Adipocyte (in vitro differentiated cells): ENCODE data around the gene ASF1A.

ENCODE experiments used
- DNase-seq: peaks from one replicate; pipeline ENCODE4 v3.0.0-alpha.2; 2015; ENCODE audit warnings: low read depth
- H3K27me3 ChIP-seq: replicated peaks from 2 replicates; pipeline ENCODE4 v1.7.0; 2013; ENCODE audit warnings: mild to moderate bottlenecking, low read length, moderate library complexity; ENCODE audit not compliant: control insufficient read depth, insufficient read depth
- H3K36me3 ChIP-seq: 2 replicates; pipeline ENCODE4 v1.7.0; 2013; ENCODE audit warnings: low read length, mild to moderate bottlenecking, moderate library complexity; ENCODE audit not compliant: control insufficient read depth, insufficient read depth, severe bottlenecking
- H3K4me1 ChIP-seq: 2 replicates; pipeline ENCODE4 v1.7.0; 2013; ENCODE audit warnings: mild to moderate bottlenecking, low read length, moderate library complexity; ENCODE audit not compliant: control insufficient read depth, insufficient read depth
- H3K4me3 ChIP-seq: 2 replicates; pipeline ENCODE4 v1.7.0; 2013; ENCODE audit warnings: mild to moderate bottlenecking, low read length, moderate library complexity
- H3K9ac ChIP-seq: 2 replicates; pipeline ENCODE4 v1.7.0; 2013; ENCODE audit warnings: mild to moderate bottlenecking, low read length, moderate library complexity
- H3K9me3 ChIP-seq: 2 replicates; pipeline ENCODE4 v1.7.0; 2013; ENCODE audit warnings: mild to moderate bottlenecking, low read length, moderate library complexity; ENCODE audit not compliant: control insufficient read depth

ASF1A gene

GRCh38 chr6:118893807-118894424, at the start of gene ASF1A:
Gene ASF1A, plus strand, starts transcription at chr6:118894152. Its CDS starts 262 bp downstream, at chr6:118894414.
- Histone ChIP-seq H3K36me3 (peaks cover 2% of the 10 kb centered on the region), H3K27me3 (no peaks in the 10 kb centered on the region), H3K4me3 (peak within 1 kb of the TSS; percentile 97), H3K4me1 (peaks cover 20% of the 10 kb centered on the region), H3K9ac (peak within 1 kb of the TSS; percentile 98), H3K9me3 (no peaks in the 10 kb centered on the region)
- DNase-seq = peak; percentile 99

- DNase-seq = no peak
- H3K9ac ChIP-seq = no peak overlapping the region
- no peaks in the 10 kb centered on the region for H3K9me3 ChIP-seq
- no peak overlapping the region for H3K4me3 ChIP-seq
- no peaks in the 10 kb centered on the region for H3K27me3 ChIP-seq
- H3K36me3 ChIP-seq = no peaks in the 10 kb centered on the region
- H3K4me1 ChIP-seq = peaks cover 7% of the 10 kb centered on the region
These were observed 49.0 kb upstream of the ASF1A start for GRCh38 chr6:118844915-118845314.

- Histone ChIP-seq H3K4me1 (no peaks in the 10 kb centered on the region), H3K27me3 (no peaks in the 10 kb centered on the region), H3K36me3 (no peaks in the 10 kb centered on the region), H3K9ac (no peak overlapping the region), H3K4me3 (no peak overlapping the region), H3K9me3 (no peaks in the 10 kb centered on the region)
- DNase-seq = no peak
These were observed 40.5 kb upstream of the ASF1A start for GRCh38 chr6:118853408-118853807.

GRCh38 chr6:118856301-118856700, 37.7 kb upstream of the ASF1A start:
- no peaks in the 10 kb centered on the region for H3K4me1 ChIP-seq
- no peaks in the 10 kb centered on the region for H3K9me3 ChIP-seq
- H3K27me3 ChIP-seq = no peaks in the 10 kb centered on the region
- no peak overlapping the region for H3K4me3 ChIP-seq
- no peaks in the 10 kb centered on the region for H3K36me3 ChIP-seq
- DNase-seq = no peak
- H3K9ac ChIP-seq = no peak overlapping the region

GRCh38 chr6:118859517-118860064, 34.4 kb upstream of the ASF1A start:
- H3K9ac ChIP-seq = no peak overlapping the region
- no peak overlapping the region for H3K4me3 ChIP-seq
- no peaks in the 10 kb centered on the region for H3K27me3 ChIP-seq
- no peaks in the 10 kb centered on the region for H3K9me3 ChIP-seq
- H3K36me3 ChIP-seq = no peaks in the 10 kb centered on the region
- no peaks in the 10 kb centered on the region for H3K4me1 ChIP-seq
- no peak for DNase-seq

GRCh38 chr6:118860363-118860762, 33.6 kb upstream of the ASF1A start:
- Histone ChIP-seq H3K27me3 (no peaks in the 10 kb centered on the region), H3K4me3 (no peak overlapping the region), H3K9ac (no peak overlapping the region), H3K36me3 (no peaks in the 10 kb centered on the region), H3K4me1 (no peaks in the 10 kb centered on the region), H3K9me3 (no peaks in the 10 kb centered on the region)
- DNase-seq = no peak

- DNase-seq = no peak
- no peak overlapping the region for H3K4me3 ChIP-seq
- H3K4me1 ChIP-seq = no peaks in the 10 kb centered on the region
- H3K36me3 ChIP-seq = no peaks in the 10 kb centered on the region
- no peaks in the 10 kb centered on the region for H3K27me3 ChIP-seq
- H3K9ac ChIP-seq = no peak overlapping the region
- H3K9me3 ChIP-seq = no peaks in the 10 kb centered on the region
These were observed 33.1 kb upstream of the ASF1A start for GRCh38 chr6:118860880-118861279.

- no peak overlapping the region for H3K9ac ChIP-seq
- no peaks in the 10 kb centered on the region for H3K4me1 ChIP-seq
- no peaks in the 10 kb centered on the region for H3K9me3 ChIP-seq
- no peaks in the 10 kb centered on the region for H3K36me3 ChIP-seq
- H3K4me3 ChIP-seq = no peak overlapping the region
- no peaks in the 10 kb centered on the region for H3K27me3 ChIP-seq
- DNase-seq = no peak
These were observed 31.5 kb upstream of the ASF1A start for GRCh38 chr6:118862443-118862842.

GRCh38 chr6:118864341-118865099, 29.4 kb upstream of the ASF1A start:
- Histone ChIP-seq H3K36me3 (no peaks in the 10 kb centered on the region), H3K9ac (no peak overlapping the region), H3K4me1 (no peaks in the 10 kb centered on the region), H3K4me3 (no peak overlapping the region), H3K9me3 (no peaks in the 10 kb centered on the region), H3K27me3 (no peaks in the 10 kb centered on the region)
- no peak for DNase-seq

- H3K4me3 ChIP-seq = no peak overlapping the region
- peaks cover 5% of the 10 kb centered on the region for H3K4me1 ChIP-seq
- DNase-seq = no peak
- H3K27me3 ChIP-seq = no peaks in the 10 kb centered on the region
- H3K9ac ChIP-seq = no peak overlapping the region
- H3K9me3 ChIP-seq = no peaks in the 10 kb centered on the region
- no peaks in the 10 kb centered on the region for H3K36me3 ChIP-seq
These were observed 28.9 kb upstream of the ASF1A start for GRCh38 chr6:118865100-118865391.

- no peak overlapping the region for H3K9ac ChIP-seq
- H3K9me3 ChIP-seq = no peaks in the 10 kb centered on the region
- DNase-seq = no peak
- H3K27me3 ChIP-seq = no peaks in the 10 kb centered on the region
- H3K4me3 ChIP-seq = no peak overlapping the region
- no peaks in the 10 kb centered on the region for H3K36me3 ChIP-seq
- peaks cover 6% of the 10 kb centered on the region for H3K4me1 ChIP-seq
These were observed 26.8 kb upstream of the ASF1A start for GRCh38 chr6:118867181-118867580.
